H9 (cell line): ENCODE data around the gene FBXO24. TPM values are rescaled to one million over a fixed set of nuclear protein-coding genes. Genes with fewer than 3 reads are reported as not detected.
"Not testable (repeated sequence)": the region's sequence is repeated elsewhere in the genome, so short reads cannot be mapped to it uniquely, and the experiment has no call there.

Experiments
- DNase-seq: peaks from one replicate; pipeline ENCODE4 v3.0.0-alpha.2; 2017
- H2AFZ ChIP-seq: one replicate; pipeline ENCODE4 v1.6.1; 2013; ENCODE audit warnings: mild to moderate bottlenecking, low read length, control low read depth, moderate library complexity
- H2AK5ac ChIP-seq: 2 replicates; pipeline ENCODE4 v1.6.1; 2013; ENCODE audit warnings: low read length, control low read depth, mixed read lengths; ENCODE audit not compliant: insufficient read length
- H2BK120ac ChIP-seq: one replicate; pipeline ENCODE4 v1.6.1; 2013; ENCODE audit warnings: low read depth, mild to moderate bottlenecking, low read length, control low read depth, inconsistent platforms; ENCODE audit not compliant: poor library complexity, severe bottlenecking
- H2BK12ac ChIP-seq: 2 replicates; pipeline ENCODE4 v1.6.1; 2013; ENCODE audit warnings: low read length, control low read depth, mixed read lengths, low read depth; ENCODE audit not compliant: insufficient read length
- H2BK15ac ChIP-seq: 2 replicates; pipeline ENCODE4 v1.6.1; 2013; ENCODE audit warnings: low read depth, low read length, control low read depth
- H2BK20ac ChIP-seq: one replicate; pipeline ENCODE4 v1.6.1; 2013; ENCODE audit warnings: low read depth, mild to moderate bottlenecking, low read length, control low read depth, inconsistent platforms; ENCODE audit not compliant: poor library complexity, severe bottlenecking
- H2BK5ac ChIP-seq: 2 replicates; pipeline ENCODE4 v1.6.1; 2013; ENCODE audit warnings: low read length, control low read depth, mixed read lengths; ENCODE audit not compliant: insufficient read length
- H3K14ac ChIP-seq: 2 replicates; pipeline ENCODE4 v1.6.1; 2013; ENCODE audit warnings: low read length, control low read depth; ENCODE audit not compliant: insufficient read depth
- H3K18ac ChIP-seq: 2 replicates; pipeline ENCODE4 v1.6.1; 2013; ENCODE audit warnings: low read depth, mild to moderate bottlenecking, mixed read lengths, low read length, control low read depth; ENCODE audit not compliant: insufficient read length
- H3K23ac ChIP-seq: 2 replicates; pipeline ENCODE4 v1.6.1; 2013; ENCODE audit warnings: low read length, control low read depth, mixed read lengths, low read depth; ENCODE audit not compliant: insufficient read length
- H3K23me2 ChIP-seq: 2 replicates; pipeline ENCODE4 v1.6.1; 2013; ENCODE audit warnings: low read depth, mild to moderate bottlenecking, mixed read lengths, low read length, control low read depth; ENCODE audit not compliant: insufficient read length, poor library complexity, severe bottlenecking
- H3K27ac ChIP-seq: 2 replicates; pipeline ENCODE4 v1.5.1; 2013; ENCODE audit warnings: low read length, control low read depth, mixed read lengths, low read depth; ENCODE audit not compliant: insufficient read length
- H3K27me3 ChIP-seq: 2 replicates; pipeline ENCODE4 v1.6.1; 2013; ENCODE audit warnings: low read length, control low read depth, inconsistent platforms; ENCODE audit not compliant: insufficient read depth
- H3K4ac ChIP-seq: 2 replicates; pipeline ENCODE4 v1.6.1; 2013; ENCODE audit warnings: low read depth, mild to moderate bottlenecking, control low read depth, inconsistent platforms, low read length, moderate library complexity
- H3K4me1 ChIP-seq: 2 replicates; pipeline ENCODE4 v1.6.1; 2013; ENCODE audit warnings: low read length, control low read depth, inconsistent platforms; ENCODE audit not compliant: insufficient read depth
- H3K4me2 ChIP-seq: 2 replicates; pipeline ENCODE4 v1.6.1; 2013; ENCODE audit warnings: low read length, control low read depth, mixed read lengths; ENCODE audit not compliant: insufficient read length, insufficient read depth
- H3K56ac ChIP-seq: 2 replicates; pipeline ENCODE4 v1.6.1; 2013; ENCODE audit warnings: low read depth, mild to moderate bottlenecking, mixed read lengths, low read length, control low read depth; ENCODE audit not compliant: insufficient read length
- H3K79me1 ChIP-seq: 2 replicates; pipeline ENCODE4 v1.6.1; 2013; ENCODE audit warnings: low read depth, mild to moderate bottlenecking, moderate library complexity, low read length, control low read depth, inconsistent platforms; ENCODE audit not compliant: insufficient read depth, poor library complexity, severe bottlenecking
- H3K79me2 ChIP-seq: 2 replicates; pipeline ENCODE4 v1.6.1; 2013; ENCODE audit warnings: low read length, control low read depth, inconsistent platforms; ENCODE audit not compliant: insufficient read depth
- H3K9ac ChIP-seq: 2 replicates; pipeline ENCODE4 v1.6.1; 2013; ENCODE audit warnings: low read length, control low read depth, mixed read lengths; ENCODE audit not compliant: insufficient read length; ENCODE audit errors: extremely low read depth
- H3K9me3 ChIP-seq: one replicate; pipeline ENCODE4 v1.6.1; 2013; ENCODE audit warnings: low read depth, low read length, inconsistent platforms; ENCODE audit not compliant: control insufficient read depth
- H3T11ph ChIP-seq: one replicate; pipeline ENCODE4 v1.6.1; 2013; ENCODE audit warnings: mild to moderate bottlenecking, low read length, control low read depth, inconsistent platforms
- H4K20me1 ChIP-seq: one replicate; pipeline ENCODE4 v1.6.1; 2013; ENCODE audit not compliant: control insufficient read depth, insufficient read length, insufficient read depth
- H4K5ac ChIP-seq: 2 replicates; pipeline ENCODE4 v1.6.1; 2013; ENCODE audit warnings: low read depth, mild to moderate bottlenecking, mixed read lengths, low read length, control low read depth; ENCODE audit not compliant: insufficient read length
- H4K8ac ChIP-seq: replicated peaks from 2 replicates; pipeline ENCODE4 v1.6.1; 2013; ENCODE audit warnings: low read length, control low read depth, mixed read lengths, low read depth; ENCODE audit not compliant: insufficient read length
- H4K91ac ChIP-seq: 2 replicates; pipeline ENCODE4 v1.6.1; 2013; ENCODE audit warnings: low read depth, mild to moderate bottlenecking, moderate library complexity, mixed read lengths, low read length, control low read depth; ENCODE audit not compliant: insufficient read length
- H3K27ac Mint-ChIP-seq, 3 experiments: 2 replicates in 2 of 3; 3 replicates in 1 of 3; pipeline ENCODE4 v1.8.0; 2020 to 2021; ENCODE audit warnings: mixed read lengths in 3 of 3, mild to moderate bottlenecking in 1 of 3, moderate library complexity in 1 of 3
- H3K27me3 Mint-ChIP-seq: 2 replicates; pipeline ENCODE4 v1.8.0; 2021; ENCODE audit warnings: low read depth, mild to moderate bottlenecking, moderate library complexity, mixed read lengths
- H3K36me3 Mint-ChIP-seq, 3 experiments: 2 replicates in 2 of 3; 3 replicates in 1 of 3; pipeline ENCODE4 v1.8.0; 2020 to 2021; ENCODE audit warnings: low read depth in 3 of 3, mixed read lengths in 3 of 3; ENCODE audit not compliant: insufficient read depth in 1 of 3
- H3K4me1 Mint-ChIP-seq, 2 experiments: 2 replicates each; pipeline ENCODE4 v1.8.0; 2020; ENCODE audit warnings: mixed read lengths in 2 of 2
- H3K4me3 Mint-ChIP-seq, 2 experiments: 2 replicates in 1 of 2; 3 replicates in 1 of 2; pipeline ENCODE4 v1.8.0; 2020 to 2021; ENCODE audit warnings: mild to moderate bottlenecking in 2 of 2, mixed read lengths in 2 of 2, moderate library complexity in 1 of 2
- H3K9me3 Mint-ChIP-seq, 2 experiments: 2 replicates in 1 of 2; 3 replicates in 1 of 2; pipeline ENCODE4 v1.8.0; 2020; ENCODE audit warnings: mild to moderate bottlenecking in 2 of 2, mixed read lengths in 2 of 2, moderate library complexity in 1 of 2
- CTCF ChIP-seq: fragments of 200-600 bp; sonication (generic); conservative IDR thresholded peaks from 3 replicates; pipeline ENCODE4 v1.8.0; 2021; ENCODE audit warnings: antibody characterized with exemption, mild to moderate bottlenecking
- WGBS: extraction: QIAGEN DNeasy Blood & Tissue Kit; methylation state at CpG from one replicate; pipeline ENCODE4 v1.1.7; 2013; ENCODE audit warnings: missing lambda C conversion rate, low lambda C conversion rate, mixed read lengths; ENCODE audit not compliant: insufficient read length; ENCODE audit errors: extremely low coverage; 5-methylcytosine and 5-hydroxymethylcytosine counted together
- total RNA-seq: library from RNA; stranded (reverse); gene quantifications from 2 replicates; pipeline ENCODE4 v1.2.1, GENCODE V29; 2021

FBXO24 gene
- total RNA-seq, 1 experiment from 2014 or later, result 0.85 TPM

GRCh38 chr7:100563809-100564400 lies 22.2 kb upstream of the FBXO24 start:
- H4K5ac ChIP-seq, result no peak overlapping the region
- no peak overlapping the region for H2AK5ac ChIP-seq
- no peak overlapping the region for H2BK5ac ChIP-seq
- no peak overlapping the region for H3K23ac ChIP-seq
- Mint-ChIP-seq H3K4me3 (no peak overlapping the region; a peak in 1 of 5 replicates), H3K9me3 (peaks cover 0 to 2% of the 10 kb centered on the region in 2 experiments; a peak in 1 of 5 replicates), H3K27me3 (no peaks in the 10 kb centered on the region), H3K4me1 (peaks cover 13 to 18% of the 10 kb centered on the region in 2 experiments), H3K27ac (peak overlapping the region in 1 of 3 experiments; percentile 25; a peak in 1 of 7 replicates), H3K36me3 (peaks cover 2 to 5% (median 4%) of the 10 kb centered on the region in 3 experiments; a peak in 3 of 7 replicates)
- H3K4me2 ChIP-seq, result no peak overlapping the region
- H4K20me1 ChIP-seq, result no peaks in the 10 kb centered on the region
- H3K18ac ChIP-seq, result no peak overlapping the region
- no peak overlapping the region for H3K9ac ChIP-seq
- no peak overlapping the region for H2BK20ac ChIP-seq
- TF ChIP-seq CTCF, result peak; percentile 94
- H2BK15ac ChIP-seq, result no peak overlapping the region
- H4K91ac ChIP-seq, result no peak overlapping the region
- no peak overlapping the region for H3K14ac ChIP-seq
- H3K4me1 ChIP-seq, result peaks cover 4% of the 10 kb centered on the region; the same call in 1 of the 2 replicates
- H2BK12ac ChIP-seq, result no peak overlapping the region
- no peak overlapping the region for H3K4ac ChIP-seq
- peak; percentile 87 for DNase-seq
- H4K8ac ChIP-seq, result no peak overlapping the region
- no peak overlapping the region for H2AFZ ChIP-seq
- H3K79me1 ChIP-seq, result no peaks in the 10 kb centered on the region
- H3K79me2 ChIP-seq, result no peaks in the 10 kb centered on the region
- no peaks in the 10 kb centered on the region for H3K27me3 ChIP-seq
- H3T11ph ChIP-seq, result no peak overlapping the region
- H2BK120ac ChIP-seq, result no peak overlapping the region
- H3K27ac ChIP-seq, result no peak overlapping the region
- H3K9me3 ChIP-seq, result no peaks in the 10 kb centered on the region
- H3K23me2 ChIP-seq, result no peaks in the 10 kb centered on the region
- WGBS, result no CpG with 5 or more reads among the region's 12 CpGs
- H3K56ac ChIP-seq, result no peak overlapping the region

- H3T11ph ChIP-seq, H3K23ac ChIP-seq, H2BK20ac ChIP-seq, H2BK120ac ChIP-seq, H3K9me3 Mint-ChIP-seq, H2BK12ac ChIP-seq, H3K4me1 ChIP-seq, H3K27ac ChIP-seq, H2AK5ac ChIP-seq, H2BK15ac ChIP-seq, H3K27ac Mint-ChIP-seq, H3K56ac ChIP-seq, H2BK5ac ChIP-seq, H4K20me1 ChIP-seq, H3K36me3 Mint-ChIP-seq, H4K91ac ChIP-seq, H2AFZ ChIP-seq, H3K9me3 ChIP-seq, H3K4ac ChIP-seq, H4K5ac ChIP-seq, H4K8ac ChIP-seq, DNase-seq, H3K79me1 ChIP-seq, H3K18ac ChIP-seq, H3K79me2 ChIP-seq, H3K27me3 Mint-ChIP-seq, H3K9ac ChIP-seq, H3K27me3 ChIP-seq, H3K14ac ChIP-seq, H3K23me2 ChIP-seq, H3K4me2 ChIP-seq: not testable (repeated sequence)
- Mint-ChIP-seq H3K4me3 (peak overlapping the region in 1 of 2 experiments; percentile 14; a peak in 1 of 5 replicates), H3K4me1 (peaks cover 16 to 23% of the 10 kb centered on the region in 2 experiments)
- no CpG with 5 or more reads among the region's 6 CpGs for WGBS
Observed at GRCh38 chr7:100564405-100564804, 21.7 kb upstream of the FBXO24 start.
